HG03103 (cell line): ENCODE measurements around the gene CNGB1.
"Not testable (repeated sequence)": the region's sequence is repeated elsewhere in the genome, so short reads cannot be mapped to it uniquely, and the experiment has no call there.

ENCODE experiments used
- ATAC-seq: cut with Tn5 transposase; IDR thresholded peaks from one replicate; pipeline ENCODE4 v1.9.1; 2021; ENCODE audit warnings: low read depth; ENCODE audit not compliant: unreplicated experiment

CNGB1 gene

GRCh38 chr16:57842601-57843000, 128.3 kb downstream of the CNGB1 start:
- ATAC-seq = no peak

- ATAC-seq = no peak
These were observed 130.1 kb downstream of the CNGB1 start for GRCh38 chr16:57840833-57841232.

- ATAC-seq = no peak
These were observed 132.8 kb downstream of the CNGB1 start for GRCh38 chr16:57838161-57838560.

- ATAC-seq = no peak
These were observed 133.4 kb downstream of the CNGB1 start for GRCh38 chr16:57837305-57838125.

GRCh38 chr16:57835439-57835838, 135.5 kb downstream of the CNGB1 start:
- not testable (repeated sequence) for ATAC-seq

- ATAC-seq = no peak
These were observed 136.0 kb downstream of the CNGB1 start for GRCh38 chr16:57834936-57835335.
